Neural progenitor cell (in vitro differentiated cells): ENCODE data around the gene MED9.

Source experiments
- EZH2 ChIP-seq: fragments of 200-600 bp; sonication (generic); IDR thresholded peaks from 2 replicates; pipeline ENCODE4 v1.6.1; 2017; ENCODE audit warnings: antibody characterized with exemption, mild to moderate bottlenecking, moderate library complexity
- TF ChIP-seq, protein P1 (sequence below): fragments of 200-600 bp; sonication (generic); IDR thresholded peaks from 2 replicates; pipeline ENCODE4 v1.5.1; 2017; ENCODE audit warnings: antibody characterized with exemption, mild to moderate bottlenecking

DNA sequence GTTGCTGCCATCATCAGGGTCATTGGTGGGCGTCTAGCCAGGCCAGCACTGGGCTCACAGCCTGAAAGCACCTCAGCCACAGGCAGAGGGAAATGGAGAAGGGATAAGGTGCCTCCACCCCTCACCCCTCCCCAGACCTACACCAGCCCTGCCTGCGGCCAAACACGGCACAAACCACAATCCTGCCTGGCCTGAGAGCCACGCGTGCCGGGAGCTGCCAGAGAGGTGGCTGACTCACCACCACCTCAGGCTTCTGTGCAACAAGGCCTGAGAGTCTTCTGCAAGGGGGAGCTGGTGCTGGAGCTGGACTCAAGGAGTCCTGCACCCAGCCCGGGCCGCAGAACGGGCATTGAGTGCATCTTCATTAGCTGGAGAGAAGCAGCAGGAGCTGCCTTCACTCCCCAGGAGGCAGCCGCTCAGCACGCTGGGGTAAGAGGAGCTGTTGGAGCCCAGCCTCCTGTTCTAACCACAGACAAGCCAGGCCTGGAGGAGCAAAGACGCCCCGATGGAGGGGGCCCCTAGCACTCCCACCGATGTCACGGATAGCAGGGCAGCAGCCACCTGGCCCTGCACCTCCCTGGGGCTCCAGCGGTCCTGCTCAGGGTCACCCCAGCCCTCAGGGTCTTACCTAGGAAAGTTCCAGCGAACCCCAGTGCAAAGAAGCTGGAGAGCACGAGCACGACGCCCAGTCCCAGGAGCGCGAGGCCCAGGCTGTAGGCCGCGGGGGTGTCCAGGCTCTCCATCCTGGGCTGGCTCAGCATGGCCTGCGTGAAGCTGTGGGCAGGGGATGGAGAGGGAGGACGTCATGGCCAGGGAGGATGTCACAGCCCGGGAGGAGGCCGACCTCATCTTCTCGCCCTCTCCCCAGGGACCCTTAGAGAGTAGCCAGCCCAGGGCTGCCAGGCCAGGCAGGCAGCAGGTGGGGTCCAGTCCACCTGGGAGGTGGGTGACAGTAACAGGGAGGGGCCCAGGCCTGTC is 35.4 kb downstream of the MED9 start:
- TF ChIP-seq, protein P1, sequence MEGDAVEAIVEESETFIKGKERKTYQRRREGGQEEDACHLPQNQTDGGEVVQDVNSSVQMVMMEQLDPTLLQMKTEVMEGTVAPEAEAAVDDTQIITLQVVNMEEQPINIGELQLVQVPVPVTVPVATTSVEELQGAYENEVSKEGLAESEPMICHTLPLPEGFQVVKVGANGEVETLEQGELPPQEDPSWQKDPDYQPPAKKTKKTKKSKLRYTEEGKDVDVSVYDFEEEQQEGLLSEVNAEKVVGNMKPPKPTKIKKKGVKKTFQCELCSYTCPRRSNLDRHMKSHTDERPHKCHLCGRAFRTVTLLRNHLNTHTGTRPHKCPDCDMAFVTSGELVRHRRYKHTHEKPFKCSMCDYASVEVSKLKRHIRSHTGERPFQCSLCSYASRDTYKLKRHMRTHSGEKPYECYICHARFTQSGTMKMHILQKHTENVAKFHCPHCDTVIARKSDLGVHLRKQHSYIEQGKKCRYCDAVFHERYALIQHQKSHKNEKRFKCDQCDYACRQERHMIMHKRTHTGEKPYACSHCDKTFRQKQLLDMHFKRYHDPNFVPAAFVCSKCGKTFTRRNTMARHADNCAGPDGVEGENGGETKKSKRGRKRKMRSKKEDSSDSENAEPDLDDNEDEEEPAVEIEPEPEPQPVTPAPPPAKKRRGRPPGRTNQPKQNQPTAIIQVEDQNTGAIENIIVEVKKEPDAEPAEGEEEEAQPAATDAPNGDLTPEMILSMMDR = no peak
- no peak for TF ChIP-seq EZH2
